NB4 (cell line): ENCODE results near the gene PLEK.
A peak's percentile ranks its signal among the peaks of the same experiment; 100 is the strongest.
"Not testable (repeated sequence)": the region's sequence is repeated elsewhere in the genome, so short reads cannot be mapped to it uniquely, and the experiment has no call there.

Experiments used
- DNase-seq: peaks from one replicate; pipeline ENCODE4 v3.0.0; 2010; ENCODE audit warnings: low read depth
- H3K4me3 ChIP-seq: one replicate; pipeline ENCODE4 v1.5.1; 2011; ENCODE audit warnings: mild to moderate bottlenecking, low read depth, low read length, moderate library complexity
- MAX ChIP-seq: IDR thresholded peaks from 2 replicates; pipeline ENCODE4 v1.6.1; 2011; ENCODE audit warnings: low read depth, low read length
- MYC ChIP-seq: IDR thresholded peaks from 2 replicates; pipeline ENCODE4 v1.6.1; 2011; ENCODE audit warnings: low read depth, low read length
- POLR2A ChIP-seq: IDR thresholded peaks from 2 replicates; pipeline ENCODE4 v1.6.1; 2011; ENCODE audit warnings: mild to moderate bottlenecking; ENCODE audit not compliant: insufficient read length; ENCODE audit errors: extremely low read depth
- TF ChIP-seq, protein P1 (sequence below): IDR thresholded peaks from one replicate; pipeline ENCODE4 v1.5.1; 2012; ENCODE audit warnings: low read depth, low read length

The PLEK gene

GRCh38 chr2:68396093-68396492, 31.0 kb downstream of the PLEK start:
- TF ChIP-seq, protein P1, sequence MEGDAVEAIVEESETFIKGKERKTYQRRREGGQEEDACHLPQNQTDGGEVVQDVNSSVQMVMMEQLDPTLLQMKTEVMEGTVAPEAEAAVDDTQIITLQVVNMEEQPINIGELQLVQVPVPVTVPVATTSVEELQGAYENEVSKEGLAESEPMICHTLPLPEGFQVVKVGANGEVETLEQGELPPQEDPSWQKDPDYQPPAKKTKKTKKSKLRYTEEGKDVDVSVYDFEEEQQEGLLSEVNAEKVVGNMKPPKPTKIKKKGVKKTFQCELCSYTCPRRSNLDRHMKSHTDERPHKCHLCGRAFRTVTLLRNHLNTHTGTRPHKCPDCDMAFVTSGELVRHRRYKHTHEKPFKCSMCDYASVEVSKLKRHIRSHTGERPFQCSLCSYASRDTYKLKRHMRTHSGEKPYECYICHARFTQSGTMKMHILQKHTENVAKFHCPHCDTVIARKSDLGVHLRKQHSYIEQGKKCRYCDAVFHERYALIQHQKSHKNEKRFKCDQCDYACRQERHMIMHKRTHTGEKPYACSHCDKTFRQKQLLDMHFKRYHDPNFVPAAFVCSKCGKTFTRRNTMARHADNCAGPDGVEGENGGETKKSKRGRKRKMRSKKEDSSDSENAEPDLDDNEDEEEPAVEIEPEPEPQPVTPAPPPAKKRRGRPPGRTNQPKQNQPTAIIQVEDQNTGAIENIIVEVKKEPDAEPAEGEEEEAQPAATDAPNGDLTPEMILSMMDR: no peak
- TF ChIP-seq POLR2A (no peak), MYC (no peak), MAX (no peak)
- DNase-seq: no peak
- H3K4me3 ChIP-seq: no peak overlapping the region

DNA sequence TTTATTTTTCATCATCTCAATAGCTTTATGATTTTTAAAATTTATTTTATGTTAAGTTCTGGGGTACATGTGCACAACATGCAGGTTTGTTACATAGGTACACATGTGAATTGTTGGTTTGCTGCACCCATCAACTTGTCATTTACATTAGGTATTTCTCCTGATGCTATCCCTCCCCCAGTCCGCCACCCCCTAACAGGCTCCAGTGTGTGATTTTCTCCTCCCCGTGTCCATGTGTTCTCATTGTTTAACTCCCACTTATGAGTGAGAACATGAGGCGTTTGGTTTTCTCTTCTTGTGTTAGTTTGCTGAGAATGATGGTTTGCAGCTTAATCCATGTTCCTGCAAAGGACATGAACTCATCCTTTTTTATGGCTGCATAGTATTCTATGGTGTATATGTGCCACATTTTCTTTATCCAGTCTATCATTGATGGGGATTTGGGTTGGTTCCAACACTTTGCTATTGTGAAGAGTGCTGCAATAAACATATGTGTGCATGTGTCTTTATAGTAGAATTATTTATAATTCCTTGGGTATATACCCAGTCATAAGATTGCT, 32.7 kb downstream of the PLEK start:
- H3K4me3 ChIP-seq, DNase-seq: not testable (repeated sequence)

DNA sequence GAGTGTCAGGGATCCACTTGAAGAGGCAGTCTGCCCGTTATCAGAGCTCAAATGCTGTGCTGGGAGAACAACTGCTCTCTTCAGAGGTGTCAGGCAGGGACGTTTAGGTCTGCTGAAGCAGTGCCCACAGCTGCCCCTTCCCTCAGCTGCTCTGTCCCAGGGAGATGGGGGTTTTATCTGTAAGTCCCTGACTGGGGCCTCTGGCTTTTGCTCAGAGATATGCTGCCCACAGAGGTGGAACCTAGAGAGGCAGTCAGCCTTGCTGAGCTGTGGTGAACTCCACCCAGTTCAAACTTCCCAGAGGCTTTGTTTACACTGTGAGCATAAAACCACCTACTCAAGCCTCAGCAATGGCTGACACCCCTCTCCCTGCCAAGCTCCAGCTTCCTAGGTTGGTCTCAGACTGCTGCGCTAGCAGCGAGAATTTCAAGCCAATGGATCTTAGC, 38.1 kb downstream of the PLEK start:
- H3K4me3 ChIP-seq: no peak overlapping the region
- TF ChIP-seq, protein P1: no peak
- TF ChIP-seq POLR2A (no peak), MAX (no peak)
- no peak for DNase-seq

GRCh38 chr2:68404164-68404563, 39.1 kb downstream of the PLEK start:
- no peak overlapping the region for H3K4me3 ChIP-seq
- TF ChIP-seq MAX (no peak), POLR2A (no peak), MYC (no peak)
- TF ChIP-seq, protein P1: no peak
- DNase-seq: peak; percentile 36

DNA sequence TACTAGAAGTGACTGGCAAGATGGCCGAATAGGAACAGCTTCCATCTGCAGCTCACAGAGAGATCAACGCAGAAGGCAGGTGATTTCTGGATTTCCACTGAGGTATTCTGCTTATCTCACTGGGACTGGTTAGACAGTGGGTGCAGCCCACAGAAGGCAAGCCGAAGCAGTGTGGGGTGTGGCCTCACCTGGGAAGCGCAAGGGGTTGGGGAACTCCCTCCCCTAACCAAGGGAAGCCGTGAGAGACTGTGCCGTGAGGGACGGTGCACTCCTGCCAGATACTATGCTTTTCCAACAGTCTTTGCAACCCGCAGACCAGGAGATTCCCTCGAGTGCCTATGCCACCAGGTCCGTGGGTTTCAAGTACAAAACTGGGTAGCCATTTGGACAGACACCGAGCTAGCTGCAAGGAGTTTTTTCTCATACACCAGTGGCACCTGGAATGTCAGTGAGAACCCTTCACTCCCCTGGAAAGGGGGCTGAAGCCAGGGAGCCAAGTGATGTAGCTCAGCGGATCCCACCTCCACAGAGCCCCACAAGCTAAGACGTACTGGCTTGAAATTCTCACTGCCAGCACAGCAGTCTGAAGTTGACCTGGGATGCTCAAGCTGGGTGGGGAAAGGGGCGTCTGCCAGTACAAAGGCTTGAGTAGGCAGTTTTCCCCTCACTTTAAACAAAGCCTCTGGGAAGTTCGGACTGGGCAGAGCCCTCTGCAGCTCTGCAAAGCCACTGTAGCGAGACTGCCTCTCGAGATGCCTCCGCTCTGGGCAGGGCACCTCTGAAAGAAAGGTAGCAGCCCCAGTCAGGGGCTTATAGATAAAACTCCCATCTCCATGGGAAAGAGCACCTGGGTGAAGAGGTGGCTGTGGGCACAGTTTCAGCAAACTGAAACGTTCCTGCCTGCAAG, 40.1 kb downstream of the PLEK start:
- H3K4me3 ChIP-seq: no peak overlapping the region
- DNase-seq: no peak
- TF ChIP-seq, protein P1: no peak

- peak overlapping the region; percentile 32 for H3K4me3 ChIP-seq
- DNase-seq: peak; percentile 97
- TF ChIP-seq, protein P1: no peak
- 0 out of 2 replicates have a peak, but pooled peaks have one; percentile 49 for TF ChIP-seq MAX
- TF ChIP-seq MYC: peak; percentile 52
- TF ChIP-seq POLR2A: no peak
Observed at GRCh38 chr2:68411397-68412126, 46.5 kb downstream of the PLEK start.
